NCI-H128 (cell line): ENCODE results near the gene SLC5A12.

ENCODE experiments used
- DNase-seq: peaks from one replicate; lab custom pipeline; 2025; ENCODE audit not compliant: unreplicated experiment; lab: John Stamatoyannopoulos, UW

Gene SLC5A12

GRCh38 chr11:26726960-26727359 is 5.1 kb upstream of the SLC5A12 start:
- no peak for DNase-seq

DNA sequence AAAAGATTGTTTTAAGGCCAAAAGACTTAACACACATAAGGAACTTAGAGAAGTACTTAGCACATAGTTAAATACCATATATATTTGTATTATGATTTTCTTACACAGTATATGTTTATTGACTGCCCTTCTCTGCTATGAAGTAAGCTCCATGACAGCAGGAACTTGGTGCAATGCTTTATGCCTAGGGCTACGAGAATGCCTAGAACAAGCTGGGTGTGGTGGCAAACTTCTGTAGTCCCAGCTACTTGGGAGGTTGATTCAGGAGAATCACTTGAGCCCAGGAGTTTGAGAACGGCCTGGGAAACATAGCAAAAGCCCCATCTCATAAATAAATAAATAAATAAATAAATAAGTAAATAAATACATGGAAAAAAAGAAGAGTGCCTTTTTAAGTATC is 1.9 kb downstream of the SLC5A12 start:
- no peak for DNase-seq

- no peak for DNase-seq
Measured at GRCh38 chr11:26719289-26719973, 2.4 kb downstream of the SLC5A12 start.

- DNase-seq = no peak
Measured at GRCh38 chr11:26717771-26718170, 4.1 kb downstream of the SLC5A12 start.

DNA sequence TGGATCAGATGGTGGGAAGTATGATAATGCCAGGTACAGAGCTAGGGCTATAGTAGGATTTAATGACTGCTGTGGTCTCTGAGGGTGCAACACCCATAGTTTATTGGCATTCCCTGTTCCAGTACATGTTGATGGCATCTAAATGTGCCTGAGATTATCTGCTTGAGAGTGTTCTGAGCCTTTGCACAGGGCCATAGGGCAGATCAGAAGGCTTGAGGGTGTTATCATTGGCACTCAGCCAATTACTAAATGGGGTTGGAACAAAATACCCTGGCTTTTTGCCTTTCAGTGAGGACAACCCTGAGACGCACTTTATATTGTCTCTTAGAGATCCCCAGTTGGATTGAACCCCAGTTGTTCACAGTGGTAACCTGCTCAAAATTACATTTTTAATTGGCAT is 6.7 kb downstream of the SLC5A12 start:
- no peak for DNase-seq

- DNase-seq = no peak
Measured at GRCh38 chr11:26712497-26712896, 9.4 kb downstream of the SLC5A12 start.

- no peak for DNase-seq
Measured at GRCh38 chr11:26710489-26710888, 11.4 kb downstream of the SLC5A12 start.

DNA sequence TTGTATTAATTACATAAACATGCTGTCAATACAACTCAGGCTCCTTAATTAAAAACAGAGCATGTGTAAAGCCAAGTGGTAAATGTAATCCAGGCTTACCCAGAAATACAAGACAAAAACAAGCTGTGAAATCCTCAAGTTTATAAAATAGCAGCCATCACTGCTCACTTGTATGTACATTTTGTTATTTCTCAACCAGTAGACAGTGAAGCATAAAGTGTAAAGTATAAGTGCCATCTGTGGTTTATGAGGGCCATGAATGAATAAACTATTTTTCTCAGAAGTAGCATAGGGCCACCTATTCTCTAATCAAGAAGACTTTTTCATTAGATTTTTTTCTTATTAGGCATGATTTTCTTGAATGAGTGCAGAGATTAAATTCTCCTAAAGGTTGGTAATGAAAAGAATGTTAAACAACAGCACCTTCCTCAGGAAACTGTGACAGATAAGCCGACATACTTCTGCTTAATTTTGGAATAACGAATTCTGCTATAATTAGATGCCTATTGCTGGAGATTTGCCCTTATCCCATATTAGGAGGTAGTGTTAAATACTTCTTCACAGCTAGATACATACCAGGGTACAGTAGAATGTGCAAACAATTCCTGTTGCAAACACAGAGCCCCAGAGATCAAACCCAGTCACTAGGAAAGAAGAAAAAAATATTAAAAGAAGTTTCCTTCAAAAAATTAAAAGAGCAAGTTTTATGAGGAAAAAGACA is 13.0 kb downstream of the SLC5A12 start:
- no peak for DNase-seq

DNA sequence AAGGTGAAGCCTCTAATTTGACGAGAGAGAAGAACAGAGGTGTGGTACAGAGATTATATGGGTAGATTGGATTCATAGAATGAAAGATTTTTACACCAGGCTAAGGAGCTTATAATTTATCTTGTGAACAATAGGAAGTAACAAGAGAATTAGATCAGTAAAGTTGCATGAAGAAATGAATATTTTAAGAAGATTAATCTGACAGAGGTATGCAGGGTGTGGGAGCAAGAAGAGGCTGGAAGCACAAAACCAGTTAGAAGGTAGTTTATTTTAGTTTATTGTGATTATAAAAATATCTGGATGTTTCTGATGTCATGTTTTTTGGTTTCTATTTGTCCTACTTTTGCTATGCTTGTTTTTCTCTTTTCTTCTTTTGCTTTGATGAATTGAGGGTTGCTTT is 15.7 kb downstream of the SLC5A12 start:
- no peak for DNase-seq

DNA sequence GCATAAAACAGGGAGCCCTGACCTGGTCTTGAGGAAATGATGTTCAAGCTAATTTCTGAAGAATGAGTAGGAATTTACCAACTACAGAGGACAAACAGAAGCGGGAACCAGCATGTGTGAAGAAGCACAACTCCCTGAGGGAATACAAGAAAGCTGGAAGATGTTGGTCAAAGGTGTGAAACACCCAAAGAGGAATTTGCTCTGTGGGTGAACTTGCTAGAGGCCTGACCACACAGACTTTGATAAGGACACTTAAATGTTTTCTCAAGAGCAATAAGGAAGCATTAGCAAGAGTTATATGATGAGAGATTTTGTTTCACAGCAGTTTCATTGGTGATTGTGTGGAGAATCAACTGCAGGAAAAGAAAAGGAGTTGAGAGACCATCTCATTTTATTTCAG is 17.6 kb downstream of the SLC5A12 start:
- DNase-seq = no peak

DNA sequence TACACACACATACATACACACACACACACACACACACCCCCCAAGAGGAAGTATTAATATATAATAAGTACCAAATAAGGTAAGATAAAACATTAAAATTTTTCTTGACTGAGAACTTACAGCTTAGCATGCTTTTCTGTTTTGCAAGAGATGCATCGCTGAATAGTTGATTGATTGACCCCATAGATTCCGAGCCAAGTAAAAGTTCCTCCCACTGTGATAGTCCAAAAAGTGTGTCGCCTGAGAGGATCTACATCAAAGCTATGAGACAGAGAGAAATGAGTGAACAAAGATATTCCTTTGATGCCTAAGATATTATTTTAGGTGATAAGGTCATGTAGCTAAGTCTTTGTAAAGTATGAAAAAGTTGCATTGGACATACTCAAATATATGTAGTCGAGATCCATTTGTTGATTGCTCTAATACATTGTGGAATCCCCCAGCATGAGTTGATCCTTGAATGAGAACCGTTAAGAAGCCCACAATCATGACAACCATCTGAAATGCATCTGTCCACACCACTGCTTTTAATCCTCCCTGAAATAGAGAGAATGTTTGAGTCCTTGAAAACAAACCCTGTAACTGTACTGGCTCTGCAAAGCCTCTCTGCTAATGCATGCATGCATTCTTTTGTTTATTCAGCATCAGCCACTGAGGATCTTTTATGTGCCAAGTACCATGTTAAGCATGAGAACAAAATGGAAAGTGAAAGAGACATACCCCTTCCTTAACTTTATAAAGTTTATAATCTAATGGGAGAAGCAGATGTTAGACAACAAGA is 18.3 kb downstream of the SLC5A12 start:
- no peak for DNase-seq

DNA sequence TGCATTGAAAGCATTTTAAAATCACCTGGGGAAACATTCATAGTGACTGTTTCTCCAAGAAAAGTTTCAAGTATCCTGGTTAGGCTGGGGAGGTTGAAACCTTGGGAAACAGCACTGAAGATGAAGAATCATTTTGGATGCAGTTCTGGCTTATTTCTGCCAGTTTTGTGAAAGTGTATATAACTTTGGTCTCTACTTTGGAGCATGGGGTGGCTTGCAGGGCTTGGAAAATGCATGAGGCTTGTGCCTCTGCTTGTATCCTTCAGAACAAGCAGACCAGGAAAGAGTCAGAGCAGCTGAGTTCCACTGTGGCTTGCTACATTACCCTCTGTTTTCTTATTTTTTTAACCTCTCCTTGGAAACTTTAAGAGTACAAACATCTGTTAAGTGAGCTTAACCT is 19.5 kb downstream of the SLC5A12 start:
- no peak for DNase-seq

DNA sequence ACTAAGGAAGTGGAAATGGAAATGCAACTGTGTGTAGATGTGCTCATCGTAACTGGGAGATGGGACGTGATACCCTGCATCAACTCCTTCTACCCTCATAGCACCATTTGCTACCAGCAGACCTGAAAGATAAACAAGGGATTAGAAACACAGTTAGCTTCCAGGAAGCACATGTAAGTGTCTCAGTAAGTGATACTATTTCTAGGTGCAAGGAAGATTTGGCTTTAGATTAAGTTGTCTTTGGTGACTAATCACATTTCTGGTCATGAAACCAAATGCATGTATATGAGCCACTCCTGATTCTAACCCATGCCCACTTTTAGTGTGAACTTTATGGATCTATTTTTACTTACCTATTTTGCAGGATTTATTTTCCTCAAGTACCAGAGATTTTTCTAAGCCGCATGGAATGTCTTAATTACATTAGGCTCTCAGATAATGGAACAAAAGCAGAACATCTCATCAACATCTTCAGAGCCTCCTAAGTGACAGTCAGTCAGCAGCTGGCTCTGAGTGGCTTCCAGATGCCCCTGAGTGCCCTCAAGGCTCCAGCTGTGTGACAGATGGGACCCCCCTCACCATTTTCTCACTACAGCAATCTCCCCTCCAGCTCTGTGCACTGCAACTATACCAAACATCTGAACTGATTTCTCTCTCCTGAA is 21.2 kb downstream of the SLC5A12 start:
- DNase-seq = no peak

DNA sequence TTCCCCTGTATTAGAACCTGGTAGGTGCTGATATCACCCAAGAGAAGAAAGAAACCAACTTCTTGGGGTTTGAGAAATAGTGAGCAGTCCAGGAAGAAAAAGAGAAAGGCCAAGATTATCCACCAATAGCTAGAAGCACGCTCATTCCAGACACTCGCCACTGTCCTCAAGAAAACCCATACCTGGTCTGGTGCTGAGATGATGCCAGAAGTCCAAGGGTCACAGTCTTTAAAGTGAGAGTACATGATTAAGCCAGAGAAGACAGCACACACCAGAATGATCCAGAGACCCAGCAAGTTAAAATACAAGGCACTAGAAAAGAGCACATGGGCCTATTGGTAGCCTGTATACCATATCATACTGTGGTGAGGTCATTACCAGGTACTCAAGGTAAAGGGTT is 23.6 kb downstream of the SLC5A12 start:
- DNase-seq = no peak

DNA sequence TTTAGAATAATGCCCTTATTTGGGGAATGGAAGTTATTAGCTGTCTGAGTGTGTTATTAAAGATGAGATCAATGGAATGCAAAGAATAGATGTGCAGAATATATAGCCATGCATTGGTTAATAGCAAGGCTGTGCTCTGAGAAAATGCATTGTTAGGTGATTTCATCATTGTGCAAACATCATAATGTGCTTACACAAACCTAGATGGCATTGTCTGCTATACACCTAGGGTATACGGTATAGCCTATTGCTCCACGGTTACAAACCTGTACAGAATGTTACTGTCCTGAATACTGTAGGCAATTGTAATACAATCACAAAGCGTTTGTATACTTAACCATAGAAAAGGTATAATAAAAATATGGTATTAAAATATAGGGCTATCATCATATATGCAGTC is 25.5 kb downstream of the SLC5A12 start:
- DNase-seq = no peak

DNA sequence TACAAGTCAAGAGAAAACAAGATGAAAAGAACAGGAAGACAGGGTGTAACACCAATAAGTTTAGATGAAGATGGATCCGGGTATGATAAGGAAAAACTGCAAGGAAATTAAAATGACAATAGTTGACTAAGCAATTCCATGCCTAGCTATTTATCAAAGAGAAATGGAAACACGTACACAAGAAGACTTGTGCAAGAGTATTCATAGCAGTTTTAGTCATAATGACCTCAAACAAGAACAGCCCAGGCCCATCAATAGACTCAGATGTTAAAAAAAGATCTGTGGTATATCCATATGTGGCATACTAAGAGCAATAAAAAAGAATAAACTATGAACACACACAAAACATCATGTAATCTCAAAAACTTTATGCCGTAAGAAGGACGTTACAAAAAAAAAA is 33.2 kb downstream of the SLC5A12 start:
- no peak for DNase-seq

- DNase-seq = no peak
Measured at GRCh38 chr11:26687351-26687750, 34.5 kb downstream of the SLC5A12 start.

GRCh38 chr11:26677566-26677965 is 44.3 kb downstream of the SLC5A12 start:
- DNase-seq = no peak

- no peak for DNase-seq
Measured at GRCh38 chr11:26676641-26677040, 45.2 kb downstream of the SLC5A12 start.

DNA sequence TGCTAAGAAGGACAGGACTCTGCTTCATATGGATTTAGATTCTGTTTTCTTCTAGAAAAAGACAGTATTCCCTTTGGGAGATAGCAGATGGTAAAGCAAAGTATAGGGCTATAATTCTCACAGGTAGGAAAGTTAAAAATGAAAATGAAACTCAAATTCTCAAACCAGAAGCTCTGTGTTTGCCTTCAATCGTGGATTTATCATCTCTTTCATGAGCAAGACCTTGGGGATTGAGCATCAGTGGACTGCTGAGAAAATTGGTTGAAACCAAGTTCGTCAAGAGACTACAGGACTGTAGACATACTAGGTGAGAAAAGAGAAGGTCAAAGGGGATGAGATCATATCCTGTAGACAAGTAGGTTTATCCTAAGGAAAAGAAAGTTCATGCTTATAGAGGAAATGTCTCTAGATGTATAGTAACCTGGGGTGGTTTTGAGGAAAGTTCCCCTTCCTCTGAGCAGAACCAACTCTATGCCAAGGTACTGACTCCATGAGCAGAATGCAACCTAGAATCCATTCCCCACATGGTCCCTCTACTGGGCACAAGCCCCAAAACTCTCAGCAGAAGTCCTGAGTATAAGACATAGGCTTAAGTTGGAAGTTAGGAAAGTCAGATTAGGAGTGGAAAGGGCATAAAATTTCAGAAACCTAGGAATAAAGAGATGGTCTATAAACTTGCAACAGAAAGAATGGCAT is 46.5 kb downstream of the SLC5A12 start:
- no peak for DNase-seq

GRCh38 chr11:26665946-26666345 is 55.9 kb downstream of the SLC5A12 start:
- DNase-seq = no peak
